Measurements from ENCODE around the gene CDKL5.

Gene CDKL5

GRCh38 chrX:18440835-18441234, 15.4 kb downstream of the CDKL5 start:
- no peak for TF ChIP-seq CTCF (IDR thresholded peaks at IDR 0.05; ENCODE audit: low read depth, low read length)
- TF ChIP-seq EZH2phosphoT487 (IDR thresholded peaks at IDR 0.05; ENCODE audit: low read depth), result no peak
- Histone ChIP-seq H3K36me3 (replicated peaks; ENCODE audit: low read depth, low read length) (no peaks in the 10 kb centered on the region), H2AFZ (ENCODE audit: low read depth, low read length) (no peak overlapping the region), H3K27me3 (ENCODE audit: low read depth, low read length) (no peaks in the 10 kb centered on the region), H3K9ac (ENCODE audit: low read length) (no peak overlapping the region), H3K4me3 (ENCODE audit: low read length) (no peak overlapping the region), H3K4me2 (ENCODE audit: low read length) (no peak overlapping the region), H3K9me3 (ENCODE audit: insufficient read depth, low read length) (no peaks in the 10 kb centered on the region), H4K20me1 (ENCODE audit: insufficient read depth, low read length) (no peaks in the 10 kb centered on the region), H3K27ac (ENCODE audit: low read length) (no peak overlapping the region), H3K4me1 (ENCODE audit: low read length) (peaks cover 11% of the 10 kb centered on the region), H3K79me2 (ENCODE audit: low read length) (no peaks in the 10 kb centered on the region)

GRCh38 chrX:18441780-18442367, 16.5 kb downstream of the CDKL5 start:
- Histone ChIP-seq H2AFZ (ENCODE audit: low read depth, low read length) (no peak overlapping the region), H3K9me3 (ENCODE audit: insufficient read depth, low read length) (no peaks in the 10 kb centered on the region), H3K79me2 (ENCODE audit: low read length) (no peaks in the 10 kb centered on the region), H3K27me3 (ENCODE audit: low read depth, low read length) (no peaks in the 10 kb centered on the region), H3K4me1 (ENCODE audit: low read length) (peaks cover 2% of the 10 kb centered on the region; the same call in 1 of the 2 replicates), H3K4me3 (ENCODE audit: low read length) (no peak overlapping the region), H3K4me2 (ENCODE audit: low read length) (no peak overlapping the region), H3K27ac (ENCODE audit: low read length) (no peak overlapping the region), H3K9ac (ENCODE audit: low read length) (no peak overlapping the region), H4K20me1 (ENCODE audit: insufficient read depth, low read length) (no peaks in the 10 kb centered on the region), H3K36me3 (replicated peaks; ENCODE audit: low read depth, low read length) (no peaks in the 10 kb centered on the region)
- no peak for TF ChIP-seq EZH2phosphoT487 (IDR thresholded peaks at IDR 0.05; ENCODE audit: low read depth)

DNA sequence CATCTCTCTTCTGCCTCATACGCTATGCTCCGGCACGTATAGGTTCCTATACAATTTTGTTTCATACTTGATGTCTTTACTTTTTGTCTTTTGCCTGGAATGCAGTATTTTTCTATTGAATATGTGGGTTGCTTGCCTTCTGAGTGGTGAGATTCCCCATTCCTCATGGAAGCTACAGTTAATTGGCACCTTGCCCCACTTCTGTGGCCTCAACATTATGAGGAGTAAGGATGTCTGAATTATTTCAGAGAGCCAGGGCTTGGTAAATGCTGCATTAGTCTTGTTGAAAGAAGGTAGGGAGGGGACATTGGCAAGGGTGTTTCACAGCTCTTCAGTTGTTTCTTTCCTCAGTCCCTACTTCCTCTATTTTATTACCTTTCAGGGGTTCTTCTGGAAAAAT, 23.0 kb downstream of the CDKL5 start:
- H3K27ac ChIP-seq (ENCODE audit: low read length), result no peak overlapping the region
- no peaks in the 10 kb centered on the region for H3K9me3 ChIP-seq (ENCODE audit: insufficient read depth, low read length)

GRCh38 chrX:18449236-18449635, 23.8 kb downstream of the CDKL5 start:
- H3K27ac ChIP-seq (ENCODE audit: low read length), result no peak overlapping the region
- H3K9ac ChIP-seq (ENCODE audit: low read length), result no peak overlapping the region
- H3K27me3 ChIP-seq (ENCODE audit: low read depth, low read length), result no peaks in the 10 kb centered on the region
- no peak for TF ChIP-seq EZH2phosphoT487 (IDR thresholded peaks at IDR 0.05; ENCODE audit: low read depth)
- no peak for TF ChIP-seq CTCF (IDR thresholded peaks at IDR 0.05; ENCODE audit: low read depth, low read length)
- no peak overlapping the region for H3K4me3 ChIP-seq (ENCODE audit: low read length)
- H4K20me1 ChIP-seq (ENCODE audit: insufficient read depth, low read length), result no peaks in the 10 kb centered on the region
- H3K9me3 ChIP-seq (ENCODE audit: insufficient read depth, low read length), result no peaks in the 10 kb centered on the region
- no peak overlapping the region for H2AFZ ChIP-seq (ENCODE audit: low read depth, low read length)
- H3K79me2 ChIP-seq (ENCODE audit: low read length), result no peaks in the 10 kb centered on the region
- no peaks in the 10 kb centered on the region for H3K4me1 ChIP-seq (ENCODE audit: low read length)
- no peak overlapping the region for H3K4me2 ChIP-seq (ENCODE audit: low read length)
- no peaks in the 10 kb centered on the region for H3K36me3 ChIP-seq (replicated peaks; ENCODE audit: low read depth, low read length)

More for the DNA sequence above, 23.0 kb downstream of the CDKL5 start:
- H2AFZ ChIP-seq (ENCODE audit: low read depth, low read length), result no peak overlapping the region
- no peaks in the 10 kb centered on the region for H4K20me1 ChIP-seq (ENCODE audit: insufficient read depth, low read length)
- H3K36me3 ChIP-seq (replicated peaks; ENCODE audit: low read depth, low read length), result no peaks in the 10 kb centered on the region
- no peak for TF ChIP-seq CTCF (IDR thresholded peaks at IDR 0.05; ENCODE audit: low read depth, low read length)
- no peak for TF ChIP-seq EZH2phosphoT487 (IDR thresholded peaks at IDR 0.05; ENCODE audit: low read depth)
- H3K9ac ChIP-seq (ENCODE audit: low read length), result no peak overlapping the region
- H3K4me1 ChIP-seq (ENCODE audit: low read length), result no peaks in the 10 kb centered on the region
- H3K79me2 ChIP-seq (ENCODE audit: low read length), result no peaks in the 10 kb centered on the region
- no peak overlapping the region for H3K4me3 ChIP-seq (ENCODE audit: low read length)
- no peaks in the 10 kb centered on the region for H3K27me3 ChIP-seq (ENCODE audit: low read depth, low read length)
- H3K4me2 ChIP-seq (ENCODE audit: low read length), result no peak overlapping the region

Measured in OCI-LY3 (cell line).